GM21423 (cell line): ENCODE measurements around the gene NCKAP5.

Experiments
- ATAC-seq: cut with Tn5 transposase; IDR thresholded peaks from one replicate; pipeline ENCODE4 v1.9.1; 2021; ENCODE audit warnings: mild to moderate bottlenecking, moderate library complexity; ENCODE audit not compliant: unreplicated experiment

NCKAP5 gene

DNA sequence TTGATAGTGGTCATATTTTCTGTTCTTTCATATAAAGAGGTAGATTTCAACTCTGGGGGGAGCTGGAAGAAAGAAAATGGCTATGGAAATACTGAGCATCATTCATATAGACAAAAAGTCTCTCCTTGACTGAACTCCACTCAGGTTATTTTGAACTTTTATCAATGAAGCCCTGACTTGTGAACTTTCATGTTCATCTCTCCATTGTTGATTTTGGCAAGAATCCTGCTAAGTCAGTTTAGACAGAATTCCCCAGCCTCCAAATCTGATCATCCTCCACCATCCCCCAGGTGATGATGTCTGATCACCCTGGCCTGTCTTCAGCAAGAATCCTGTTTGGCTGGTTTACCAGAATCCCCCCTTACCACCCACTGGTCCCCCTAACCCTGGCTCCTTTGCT lies 395.0 kb downstream of the NCKAP5 start:
- ATAC-seq, result no peak

DNA sequence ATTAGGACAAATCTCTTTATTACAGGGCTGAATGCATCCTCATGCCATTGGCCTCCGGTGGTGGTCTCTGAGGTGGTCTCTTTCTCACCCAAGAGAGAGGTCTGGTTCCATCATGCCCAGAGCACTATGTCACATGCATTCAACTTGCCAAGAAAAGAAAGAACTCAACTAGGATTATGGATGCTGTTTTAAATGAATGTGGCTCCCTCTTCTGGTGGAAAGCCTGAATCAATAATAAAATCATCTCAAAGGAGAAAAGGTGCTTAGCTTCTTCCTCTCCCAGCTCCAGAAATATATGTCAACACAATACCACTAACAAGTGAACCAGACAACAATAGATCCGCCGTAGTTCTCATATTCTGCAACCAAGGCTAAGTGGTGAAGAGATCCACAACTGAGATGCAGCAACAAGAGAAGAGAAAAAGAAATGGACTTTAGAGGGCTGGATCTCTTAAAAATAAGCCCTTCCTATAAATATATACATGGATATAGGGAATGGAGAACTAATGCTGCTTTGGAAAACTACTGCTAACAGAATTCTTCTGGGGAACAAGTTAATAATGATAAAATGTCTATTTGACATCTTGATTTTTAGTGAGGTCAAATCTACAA lies 396.8 kb downstream of the NCKAP5 start:
- ATAC-seq, result no peak

GRCh38 chr2:133169274-133169912 lies 398.9 kb downstream of the NCKAP5 start:
- no peak for ATAC-seq

DNA sequence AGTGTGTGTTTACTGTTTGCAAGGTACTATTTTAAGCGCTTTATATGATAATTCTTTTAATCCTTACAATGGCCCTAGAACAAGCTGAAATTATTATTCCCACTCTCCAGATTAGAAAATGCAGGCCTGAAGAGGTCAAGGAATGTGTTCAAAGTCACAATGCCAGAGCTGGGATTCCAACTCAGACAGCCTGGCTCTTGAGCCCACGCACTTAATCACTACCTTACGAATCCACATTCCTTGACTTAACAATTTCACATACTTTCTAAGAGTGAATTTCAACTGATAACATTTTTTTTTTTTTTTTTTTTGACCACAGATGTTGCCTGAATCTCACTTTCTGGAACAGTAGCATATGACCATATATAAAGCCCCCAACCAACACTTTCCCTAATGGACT lies 400.3 kb downstream of the NCKAP5 start:
- no peak for ATAC-seq

DNA sequence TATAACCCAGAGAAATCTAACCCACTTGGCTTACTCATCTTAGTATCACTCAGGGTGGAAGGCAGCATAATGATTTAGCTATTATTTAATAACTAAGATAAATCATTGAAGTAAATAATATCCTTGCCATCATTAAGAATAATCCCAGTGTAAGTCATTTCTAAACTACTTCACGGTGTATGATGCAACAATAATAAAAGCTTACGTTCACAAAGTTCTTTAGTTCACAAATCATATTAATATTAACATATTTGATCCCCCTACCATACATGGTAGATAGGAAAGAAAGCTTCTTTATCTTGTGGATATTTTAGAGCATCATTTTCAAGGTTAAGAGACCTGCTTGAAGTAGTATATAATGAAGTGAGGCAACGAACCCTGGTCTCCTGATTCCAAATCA lies 401.0 kb downstream of the NCKAP5 start:
- ATAC-seq, result no peak

DNA sequence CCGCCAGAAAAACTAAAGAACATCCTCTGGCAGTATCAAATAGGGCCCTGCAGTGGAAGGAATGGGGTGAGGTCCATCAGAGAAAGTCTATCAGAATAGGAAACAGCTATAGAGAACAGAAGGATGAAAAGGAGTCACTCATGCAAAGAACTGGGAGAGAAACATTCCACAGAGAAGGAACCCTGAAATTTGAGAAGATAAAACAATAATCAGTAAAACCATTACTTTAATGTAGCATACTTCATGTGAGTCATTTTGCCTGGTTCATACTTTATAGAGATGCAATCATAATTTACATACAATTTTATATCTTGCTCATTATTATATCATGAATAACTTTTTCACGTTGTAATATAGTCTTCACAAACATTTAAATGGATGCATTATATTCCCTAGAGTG lies 402.2 kb downstream of the NCKAP5 start:
- no peak for ATAC-seq

GRCh38 chr2:133163111-133163510 lies 405.2 kb downstream of the NCKAP5 start:
- ATAC-seq, result no peak

- ATAC-seq, result no peak
Measured at GRCh38 chr2:133158442-133158841, 409.8 kb downstream of the NCKAP5 start.

DNA sequence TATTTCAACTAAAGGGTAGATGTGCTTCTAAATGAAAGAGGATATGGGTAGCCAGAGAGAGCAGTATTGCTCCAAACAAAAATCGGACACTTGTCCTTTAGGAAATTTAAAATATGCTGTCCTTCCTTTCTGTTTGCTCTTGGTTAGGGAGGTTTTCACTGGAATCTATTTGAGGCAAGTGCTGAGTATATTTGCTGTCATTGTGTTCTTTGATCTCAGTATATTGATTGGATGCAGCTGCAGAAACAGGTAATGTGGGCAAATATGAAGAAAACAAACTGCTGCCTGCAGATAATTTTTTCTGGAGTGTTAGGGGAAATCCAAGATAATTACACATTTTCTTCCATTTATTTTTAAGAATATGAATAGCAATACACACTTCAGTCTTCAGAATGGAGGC lies 410.2 kb downstream of the NCKAP5 start:
- ATAC-seq, result no peak

- no peak for ATAC-seq
Measured at GRCh38 chr2:133157141-133157540, 411.1 kb downstream of the NCKAP5 start.

GRCh38 chr2:133152801-133153200 lies 415.5 kb downstream of the NCKAP5 start:
- ATAC-seq, result no peak

GRCh38 chr2:133148187-133148586 lies 420.1 kb downstream of the NCKAP5 start:
- no peak for ATAC-seq

DNA sequence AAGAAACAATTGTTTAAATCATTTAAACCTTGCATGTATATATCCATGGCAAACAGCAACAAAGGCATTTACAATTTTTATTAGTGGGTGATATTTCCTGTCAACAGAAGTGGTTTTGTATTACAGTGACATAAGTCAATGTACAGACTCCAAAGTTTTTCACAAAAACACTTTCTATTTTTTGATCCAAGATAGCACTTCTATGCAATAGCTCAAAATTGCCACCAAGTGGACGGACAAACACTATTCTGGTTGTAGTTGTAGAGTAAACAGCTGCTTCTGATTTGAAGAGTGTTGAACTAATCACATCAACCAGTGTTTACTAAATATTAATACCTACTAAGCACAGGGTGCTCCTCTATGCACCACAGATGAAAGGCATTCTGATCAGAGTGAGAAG lies 421.4 kb downstream of the NCKAP5 start:
- ATAC-seq, result no peak

DNA sequence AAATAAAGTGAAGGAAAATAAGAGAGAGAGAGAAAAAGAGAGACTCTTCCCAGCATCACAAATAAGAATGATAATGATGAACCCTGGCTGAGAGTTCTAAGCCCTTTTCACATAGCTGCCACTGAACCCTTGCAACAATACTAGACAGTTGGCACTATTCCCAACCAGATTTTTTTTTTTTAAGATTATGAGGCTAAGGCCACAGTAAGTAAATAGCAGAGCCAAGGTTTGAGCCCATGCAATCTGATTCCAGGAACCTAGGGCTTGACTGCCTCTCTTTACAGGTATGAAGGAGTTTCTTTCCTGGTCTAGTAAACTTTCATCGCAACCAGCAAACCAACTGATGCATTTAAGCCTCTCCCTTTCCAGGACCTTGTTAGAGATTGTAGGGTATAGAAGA lies 424.6 kb downstream of the NCKAP5 start:
- ATAC-seq, result no peak

DNA sequence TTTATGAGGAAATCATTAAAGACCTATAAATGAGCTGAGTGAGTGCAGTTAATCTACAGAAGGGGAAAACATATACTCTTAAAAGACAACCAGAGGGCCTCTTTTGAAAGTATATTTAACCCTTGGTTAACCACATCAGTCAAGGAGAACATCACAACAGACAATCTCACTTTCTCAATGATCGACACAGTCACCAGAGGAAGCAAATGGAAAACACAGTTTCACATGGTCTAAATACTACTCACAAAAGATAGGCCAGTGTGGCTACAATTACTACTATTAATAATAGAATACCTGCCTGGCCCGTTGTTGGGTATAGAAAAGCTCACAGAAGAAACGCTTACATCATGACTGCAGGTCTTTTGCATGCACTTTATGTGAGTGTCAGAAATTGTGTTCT lies 426.2 kb downstream of the NCKAP5 start:
- ATAC-seq, result no peak

- no peak for ATAC-seq
Measured at GRCh38 chr2:133140620-133141019, 427.6 kb downstream of the NCKAP5 start.

DNA sequence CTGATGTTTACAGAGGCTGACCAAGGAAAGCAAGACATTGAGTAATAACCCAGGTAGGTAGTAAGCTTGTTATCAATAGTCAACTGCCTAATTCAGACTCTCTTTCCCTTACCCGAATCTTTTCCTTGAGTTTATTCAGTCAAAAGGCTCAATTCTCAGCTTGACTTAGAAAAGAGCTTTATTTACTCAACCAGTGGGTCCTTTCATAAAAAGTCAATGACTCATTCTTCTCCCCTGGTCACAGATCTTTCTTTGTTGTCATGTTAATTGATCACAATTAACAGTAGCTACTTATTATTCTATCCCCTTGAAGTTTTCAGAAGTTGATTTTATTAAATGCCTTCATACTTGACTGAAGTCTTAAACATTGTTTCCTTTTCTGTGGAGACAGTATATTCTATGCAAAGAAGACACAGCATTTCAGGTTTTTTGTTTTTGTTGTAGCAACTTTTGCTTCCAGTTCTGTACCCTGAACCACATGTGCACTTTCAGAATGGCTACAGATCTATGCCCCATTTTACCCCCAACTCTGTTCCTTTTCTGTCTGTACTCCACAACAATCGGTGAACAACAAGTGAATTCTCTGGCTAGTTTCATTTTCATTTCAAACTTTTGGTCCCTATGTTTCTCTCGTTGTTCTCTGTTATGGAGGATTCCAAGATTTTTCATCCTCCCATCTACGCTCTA lies 428.3 kb downstream of the NCKAP5 start:
- peak; percentile 46 for ATAC-seq

- no peak for ATAC-seq
Measured at GRCh38 chr2:133138693-133139092, 429.6 kb downstream of the NCKAP5 start.

DNA sequence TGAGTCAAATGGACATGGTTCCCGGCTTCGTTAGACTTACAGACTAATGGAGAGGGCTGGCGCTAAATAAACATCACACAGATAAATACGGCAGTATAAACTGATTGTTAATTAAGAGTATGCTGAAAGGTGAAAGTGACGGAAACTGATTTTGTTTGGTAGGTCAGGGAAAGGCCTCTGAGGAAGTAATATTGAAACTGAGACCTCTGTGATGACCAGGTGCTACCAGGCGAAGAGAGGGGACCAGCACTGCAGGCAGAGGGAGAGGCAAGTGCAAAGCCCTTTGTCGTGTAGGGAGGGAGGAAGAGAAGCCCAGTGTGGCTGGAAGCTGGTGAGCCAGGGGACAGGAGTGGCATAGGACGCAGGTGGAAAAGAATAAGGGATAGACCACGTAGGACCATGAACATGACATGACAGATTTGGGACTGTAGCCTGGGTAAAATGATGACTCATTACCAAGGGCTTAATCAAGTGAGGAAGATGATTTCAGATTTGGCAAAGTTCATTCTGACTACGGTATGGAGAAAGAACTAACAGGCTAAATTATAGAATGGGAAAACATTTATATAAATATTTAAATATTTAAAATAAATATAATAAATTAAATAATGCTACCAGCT lies 433.1 kb downstream of the NCKAP5 start:
- ATAC-seq, result no peak

DNA sequence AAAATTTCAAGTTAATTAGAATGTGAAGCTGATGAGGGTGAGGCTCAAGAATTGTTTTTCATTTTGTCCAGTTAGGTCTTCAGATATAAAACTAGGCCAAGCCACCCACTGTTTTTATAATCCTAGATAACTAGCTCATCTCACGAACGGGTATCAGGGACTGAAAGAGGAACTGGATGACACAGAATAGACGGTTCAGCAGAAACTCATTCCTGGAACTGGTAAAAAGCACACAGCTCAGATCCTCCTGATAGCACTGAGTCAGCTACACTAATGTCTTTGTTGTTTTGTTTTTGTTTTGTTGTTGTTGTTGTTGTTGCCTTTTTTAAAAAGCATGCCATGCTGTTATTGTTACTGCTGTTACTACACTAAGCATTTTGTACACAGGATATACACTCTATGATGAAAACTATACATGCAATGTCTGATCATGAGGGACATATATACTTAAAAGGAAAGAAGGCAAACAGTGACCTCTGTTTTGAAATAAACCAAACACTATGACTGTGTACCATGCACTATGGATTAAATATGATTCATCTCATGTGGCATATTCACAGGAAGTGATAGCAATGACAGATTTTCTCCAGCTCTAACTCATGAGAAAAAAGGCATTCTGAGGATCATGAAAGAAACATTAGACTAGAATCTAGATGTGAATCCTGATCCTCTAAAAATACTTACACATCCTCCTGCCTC lies 437.6 kb downstream of the NCKAP5 start:
- no peak for ATAC-seq

DNA sequence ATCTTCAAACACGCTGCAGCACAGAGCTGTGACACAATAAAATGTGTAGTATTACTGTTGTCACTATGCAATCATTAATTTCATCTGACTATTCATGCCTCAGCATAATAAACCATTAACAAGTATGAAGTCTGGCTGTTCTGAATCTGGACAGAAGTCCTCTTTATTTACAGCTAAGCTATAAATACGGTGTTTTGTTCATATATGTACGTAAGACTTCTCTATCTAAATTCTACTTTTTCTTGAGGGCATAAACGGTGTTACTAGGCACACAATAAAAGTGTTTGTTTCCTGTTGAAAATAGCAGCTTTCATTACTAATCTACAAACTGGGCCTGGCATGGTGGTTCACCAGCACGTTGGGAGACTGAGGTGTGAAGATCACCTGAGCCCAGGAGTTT lies 443.8 kb downstream of the NCKAP5 start:
- no peak for ATAC-seq
